Caco-2 (cell line): ENCODE data around the gene PRAMEF33. TPM values are rescaled to one million over a fixed set of nuclear protein-coding genes. Genes with fewer than 3 reads are reported as not detected.
A peak's percentile ranks its signal among the peaks of the same experiment; 100 is the strongest.
"Not testable (repeated sequence)": the region's sequence is repeated elsewhere in the genome, so short reads cannot be mapped to it uniquely, and the experiment has no call there.

ENCODE experiments used
- BruUV-seq: library from RNA; stranded (reverse); fragments of 400-500 nt; replicated peaks from 2 replicates; lab custom pipeline; 2021; lab: Mats Ljungman, UMichigan
- CTCF ChIA-PET: fragments of 300-600 bp; sonication (Branson Sonifier 250); formaldehyde crosslinking; loops from one replicate; lab custom pipeline; 2022; ENCODE audit warnings: antibody characterized with exemption; lab: Charles Lee
- POLR2A ChIA-PET: fragments of 300-600 bp; sonication (Branson Sonifier 250); formaldehyde crosslinking; loops from one replicate; lab custom pipeline; 2022; ENCODE audit warnings: antibody characterized with exemption; lab: Charles Lee
- DNase-seq, 2 experiments: peaks; one replicate each; pipeline versions ENCODE4 v3.0.0 to v3.0.0-alpha.2; 2020 to 2022
- H3K27me3 ChIP-seq: replicated peaks from 2 replicates; pipeline ENCODE4 v1.6.0; 2011; ENCODE audit warnings: low read length; ENCODE audit not compliant: control insufficient read depth, insufficient read depth
- H3K36me3 ChIP-seq: 2 replicates; pipeline ENCODE4 v1.5.1; 2011; ENCODE audit warnings: low read length; ENCODE audit not compliant: control insufficient read depth, insufficient read depth
- H3K4me1 ChIP-seq: fragments of 250-450 bp; sonication (Bioruptor Pico); 2 replicates; pipeline ENCODE4 v1.5.1; 2020; ENCODE audit warnings: mild to moderate bottlenecking
- H3K4me3 ChIP-seq: 2 replicates; pipeline ENCODE4 v1.5.1; 2011; ENCODE audit warnings: low read depth, mild to moderate bottlenecking, control low read depth, low read length
- H3K9me3 ChIP-seq: fragments of 250-450 bp; sonication (Bioruptor Pico); 2 replicates; pipeline ENCODE4 v1.5.1; 2020; ENCODE audit warnings: mild to moderate bottlenecking, moderate library complexity
- H3K27ac Mint-ChIP-seq: one replicate; pipeline ENCODE4 v1.8.0; 2022; ENCODE audit warnings: mixed read lengths; ENCODE audit not compliant: unreplicated experiment
- H3K27me3 Mint-ChIP-seq: one replicate; pipeline ENCODE4 v1.8.0; 2022; ENCODE audit warnings: mixed read lengths; ENCODE audit not compliant: insufficient read depth, unreplicated experiment
- H3K36me3 Mint-ChIP-seq: one replicate; pipeline ENCODE4 v1.8.0; 2022; ENCODE audit warnings: mild to moderate bottlenecking, mixed read lengths; ENCODE audit not compliant: insufficient read depth, unreplicated experiment
- H3K4me1 Mint-ChIP-seq: one replicate; pipeline ENCODE4 v1.8.0; 2022; ENCODE audit warnings: low read depth, mixed read lengths; ENCODE audit not compliant: unreplicated experiment
- H3K4me3 Mint-ChIP-seq: one replicate; pipeline ENCODE4 v1.8.0; 2022; ENCODE audit warnings: mild to moderate bottlenecking, moderate library complexity, mixed read lengths; ENCODE audit not compliant: unreplicated experiment
- H3K9me3 Mint-ChIP-seq: one replicate; pipeline ENCODE4 v1.8.0; 2022; ENCODE audit warnings: mixed read lengths; ENCODE audit not compliant: unreplicated experiment
- intact Hi-C: fragments of 100-400 bp; cut with micrococcal nuclease; formaldehyde crosslinking; loops from one replicate; pipeline ENCODE4 v1.10.0; 2022; ENCODE audit not compliant: unreplicated experiment
- total RNA-seq: library from RNA; stranded (reverse); gene quantifications from 2 replicates; pipeline ENCODE4 v1.2.3, GENCODE V29; 2022
- TF ChIP-seq, protein P1 (sequence below), 2 experiments: fragments of 200-600 bp in 1 of 2; IDR thresholded peaks; 1 replicate in 1 of 2; 2 replicates in 1 of 2; pipeline versions ENCODE4 v1.5.1 to v1.8.0; 2011 to 2022; ENCODE audit warnings: antibody characterized with exemption in 1 of 2, control low read depth in 1 of 2, inconsistent platforms in 1 of 2, low read depth in 1 of 2, low read length in 1 of 2, mild to moderate bottlenecking in 1 of 2, moderate library complexity in 1 of 2; ENCODE audit not compliant: insufficient read depth in 1 of 2, severe bottlenecking in 1 of 2, unreplicated experiment in 1 of 2

PRAMEF33 gene
- total RNA-seq, 1 experiment from 2014 or later, result 0.23 TPM

DNA sequence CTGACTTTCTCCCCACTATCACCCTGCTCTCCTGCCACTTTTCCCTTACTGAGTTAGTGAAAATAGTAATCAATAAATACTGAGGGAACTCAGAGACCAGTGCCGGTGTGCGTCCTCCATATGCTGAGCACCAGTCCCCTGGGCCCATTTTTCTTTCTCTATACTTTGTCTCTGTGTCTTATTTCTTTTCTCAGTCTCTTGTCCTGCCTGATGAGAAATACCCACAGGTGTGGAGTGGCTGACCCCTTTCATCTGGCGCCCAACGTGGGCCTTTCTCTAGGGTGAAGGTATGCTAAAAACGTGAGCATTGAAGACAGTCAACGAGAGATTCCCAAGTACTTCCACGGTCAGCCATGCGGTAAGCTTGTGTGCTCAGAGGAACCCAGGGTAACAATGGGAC lies 50.1 kb downstream of the PRAMEF33 start:
- H3K4me3 ChIP-seq, H3K4me3 Mint-ChIP-seq, H3K36me3 Mint-ChIP-seq, CTCF ChIA-PET, BruUV-seq, H3K9me3 Mint-ChIP-seq, intact Hi-C loops, H3K27me3 ChIP-seq, H3K36me3 ChIP-seq, H3K9me3 ChIP-seq, H3K4me1 ChIP-seq, H3K4me1 Mint-ChIP-seq, H3K27ac Mint-ChIP-seq, POLR2A ChIA-PET, H3K27me3 Mint-ChIP-seq: not testable (repeated sequence)
- peak in 1 of 2 experiments; percentile 4 for DNase-seq

DNA sequence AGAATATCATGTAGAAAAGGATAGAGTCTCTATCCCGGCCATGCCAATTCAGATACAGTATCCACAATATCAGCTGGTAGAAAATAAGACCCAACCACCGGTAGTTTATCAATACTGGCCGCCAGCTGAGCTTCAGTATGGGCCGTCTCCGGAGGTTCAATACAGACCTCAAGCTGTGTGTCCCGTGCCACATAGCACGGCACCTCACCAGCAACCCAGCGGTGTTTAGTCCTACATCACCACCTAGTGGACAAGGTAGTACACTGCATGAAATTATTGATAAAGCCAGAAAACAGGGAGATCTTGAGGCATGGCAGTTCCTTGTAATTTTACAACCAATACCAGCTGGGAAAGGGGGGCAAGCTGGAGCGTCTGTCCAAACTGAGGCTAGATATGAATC lies 51.1 kb downstream of the PRAMEF33 start:
- BruUV-seq, intact Hi-C loops, H3K4me1 ChIP-seq, H3K9me3 Mint-ChIP-seq, H3K36me3 Mint-ChIP-seq, CTCF ChIA-PET, H3K36me3 ChIP-seq, H3K4me1 Mint-ChIP-seq, H3K9me3 ChIP-seq, H3K4me3 Mint-ChIP-seq, H3K27me3 Mint-ChIP-seq, DNase-seq, POLR2A ChIA-PET, H3K27ac Mint-ChIP-seq, H3K4me3 ChIP-seq, H3K27me3 ChIP-seq: not testable (repeated sequence)

DNA sequence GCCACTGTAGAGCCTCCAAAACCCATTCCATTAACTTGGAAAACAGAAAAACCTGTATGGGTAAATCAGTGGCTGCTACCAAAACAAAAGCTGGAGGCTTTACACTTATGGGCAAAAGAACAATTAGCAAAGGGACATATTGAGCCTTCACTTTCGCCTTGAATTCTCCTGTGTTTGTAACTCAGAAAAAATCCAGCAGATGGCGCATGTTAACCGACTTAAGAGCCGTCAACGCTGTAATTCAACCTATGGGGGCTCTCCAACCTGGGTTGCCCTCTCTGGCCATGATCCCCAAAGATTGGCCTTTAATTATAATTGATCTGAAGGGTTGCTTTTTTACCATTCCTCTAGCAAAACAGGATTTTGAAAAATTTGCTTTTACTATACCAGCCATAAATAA lies 53.4 kb downstream of the PRAMEF33 start:
- intact Hi-C loops, result loop anchor here (2.0 kb wide), 1 partner anchor 66 kb away; no protein-coding TSS in a partner anchor
- H3K4me3 ChIP-seq, H3K27me3 ChIP-seq, H3K4me3 Mint-ChIP-seq, H3K27me3 Mint-ChIP-seq, H3K36me3 ChIP-seq, H3K4me1 Mint-ChIP-seq, H3K36me3 Mint-ChIP-seq, H3K4me1 ChIP-seq, H3K9me3 ChIP-seq, CTCF ChIA-PET, H3K27ac Mint-ChIP-seq, H3K9me3 Mint-ChIP-seq, BruUV-seq, POLR2A ChIA-PET: not testable (repeated sequence)
- TF ChIP-seq, protein P1, sequence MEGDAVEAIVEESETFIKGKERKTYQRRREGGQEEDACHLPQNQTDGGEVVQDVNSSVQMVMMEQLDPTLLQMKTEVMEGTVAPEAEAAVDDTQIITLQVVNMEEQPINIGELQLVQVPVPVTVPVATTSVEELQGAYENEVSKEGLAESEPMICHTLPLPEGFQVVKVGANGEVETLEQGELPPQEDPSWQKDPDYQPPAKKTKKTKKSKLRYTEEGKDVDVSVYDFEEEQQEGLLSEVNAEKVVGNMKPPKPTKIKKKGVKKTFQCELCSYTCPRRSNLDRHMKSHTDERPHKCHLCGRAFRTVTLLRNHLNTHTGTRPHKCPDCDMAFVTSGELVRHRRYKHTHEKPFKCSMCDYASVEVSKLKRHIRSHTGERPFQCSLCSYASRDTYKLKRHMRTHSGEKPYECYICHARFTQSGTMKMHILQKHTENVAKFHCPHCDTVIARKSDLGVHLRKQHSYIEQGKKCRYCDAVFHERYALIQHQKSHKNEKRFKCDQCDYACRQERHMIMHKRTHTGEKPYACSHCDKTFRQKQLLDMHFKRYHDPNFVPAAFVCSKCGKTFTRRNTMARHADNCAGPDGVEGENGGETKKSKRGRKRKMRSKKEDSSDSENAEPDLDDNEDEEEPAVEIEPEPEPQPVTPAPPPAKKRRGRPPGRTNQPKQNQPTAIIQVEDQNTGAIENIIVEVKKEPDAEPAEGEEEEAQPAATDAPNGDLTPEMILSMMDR (IDR thresholded peaks at IDR 0.05; ENCODE audit: insufficient read depth in 1 of 2, low read depth in 1 of 2, low read length in 1 of 2, severe bottlenecking in 1 of 2, unreplicated experiment in 1 of 2), result peak; percentile 41 to 49
- peak in 1 of 2 experiments; percentile 44 for DNase-seq

Other genes with a start within 250 kb of the PRAMEF33 start
- not detected in 2 replicates for gene PRAMEF27, start 247.0 kb upstream of the PRAMEF33 start, total RNA-seq
- gene HNRNPCL3, start 242.8 kb upstream of the PRAMEF33 start, total RNA-seq, result not detected in 2 replicates
- not detected in 2 replicates for gene PRAMEF25, start 232.8 kb upstream of the PRAMEF33 start, total RNA-seq
- not detected in 2 replicates for gene HNRNPCL2, start 186.7 kb upstream of the PRAMEF33 start, total RNA-seq
- not detected in 2 replicates for gene PRAMEF26, start 147.5 kb upstream of the PRAMEF33 start, total RNA-seq
- not detected in 2 replicates for gene HNRNPCL4, start 137.9 kb upstream of the PRAMEF33 start, total RNA-seq
- not detected in 2 replicates for gene PRAMEF9, start 131.7 kb upstream of the PRAMEF33 start, total RNA-seq
- not detected in 2 replicates for gene PRAMEF13, start 102.1 kb upstream of the PRAMEF33 start, total RNA-seq
- not detected in 2 replicates for gene PRAMEF18, start 77.4 kb upstream of the PRAMEF33 start, total RNA-seq
- gene PRAMEF5, start 49.3 kb upstream of the PRAMEF33 start, total RNA-seq, result not detected in 2 replicates
- not detected in 2 replicates for gene PRAMEF8, start 18.4 kb upstream of the PRAMEF33 start, total RNA-seq
- not detected in 2 replicates for gene PRAMEF15, start 12.0 kb downstream of the PRAMEF33 start, total RNA-seq
- not detected in 2 replicates for gene PRAMEF14, start 43.6 kb downstream of the PRAMEF33 start, total RNA-seq
- not detected in 2 replicates for gene PRAMEF19, start 68.4 kb downstream of the PRAMEF33 start, total RNA-seq
- gene PRAMEF17, start 86.1 kb downstream of the PRAMEF33 start, total RNA-seq, result not detected in 2 replicates
- gene PRAMEF20, start 106.9 kb downstream of the PRAMEF33 start, total RNA-seq, result not detected in 2 replicates
- not detected in 2 replicates for gene LRRC38, start 210.5 kb downstream of the PRAMEF33 start, total RNA-seq